ENCODE data around the gene RUSF1.

The RUSF1 gene

DNA sequence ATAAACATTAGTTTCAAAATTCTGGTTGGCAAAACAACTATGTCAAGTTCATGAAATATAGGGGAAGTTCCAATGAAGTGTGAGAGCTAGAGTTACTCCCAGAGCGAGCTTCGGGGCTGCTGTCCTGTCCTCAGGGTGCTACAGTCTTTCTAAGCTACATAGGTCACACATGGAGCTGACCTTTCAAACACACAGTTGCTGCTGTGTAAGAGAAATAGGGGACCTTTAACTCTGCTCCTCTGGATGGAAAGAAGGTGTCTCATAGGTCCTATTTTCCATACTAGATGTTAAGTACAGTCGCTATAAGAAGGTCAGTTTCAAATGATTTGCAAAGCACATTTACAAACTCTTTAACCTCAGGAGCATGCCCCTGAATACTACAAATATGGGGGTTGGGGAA lies 13.2 kb upstream of the RUSF1 start:
- no peaks in the 10 kb centered on the region for H3K9me3 ChIP-seq
- H3K27me3 ChIP-seq, result no peaks in the 10 kb centered on the region
- no peak overlapping the region for H3K27ac ChIP-seq
- no peak for TF ChIP-seq CTCF (IDR thresholded peaks at IDR 0.05)
- no peak overlapping the region for H3K4me3 ChIP-seq (ENCODE audit: low read depth in 1 of 2, low read length in 1 of 2)
- no peaks in the 10 kb centered on the region for H3K36me3 ChIP-seq
- no peaks in the 10 kb centered on the region for H3K4me1 ChIP-seq (ENCODE audit: control insufficient read depth in 1 of 2, insufficient read depth in 1 of 2, low read depth in 1 of 2, low read length in 1 of 2)

- H3K9me3 ChIP-seq, result no peaks in the 10 kb centered on the region
- peaks cover 3% of the 10 kb centered on the region for H3K27me3 ChIP-seq
- H3K27ac ChIP-seq, result no peak overlapping the region
- no peaks in the 10 kb centered on the region for H3K4me1 ChIP-seq (ENCODE audit: control insufficient read depth in 1 of 2, insufficient read depth in 1 of 2, low read depth in 1 of 2, low read length in 1 of 2)
- no peak overlapping the region for H3K4me3 ChIP-seq (ENCODE audit: low read depth in 1 of 2, low read length in 1 of 2)
- no peak for TF ChIP-seq CTCF (IDR thresholded peaks at IDR 0.05)
- no peaks in the 10 kb centered on the region for H3K36me3 ChIP-seq
Measured at GRCh38 chr16:31519759-31520431, 11.7 kb upstream of the RUSF1 start.

DNA sequence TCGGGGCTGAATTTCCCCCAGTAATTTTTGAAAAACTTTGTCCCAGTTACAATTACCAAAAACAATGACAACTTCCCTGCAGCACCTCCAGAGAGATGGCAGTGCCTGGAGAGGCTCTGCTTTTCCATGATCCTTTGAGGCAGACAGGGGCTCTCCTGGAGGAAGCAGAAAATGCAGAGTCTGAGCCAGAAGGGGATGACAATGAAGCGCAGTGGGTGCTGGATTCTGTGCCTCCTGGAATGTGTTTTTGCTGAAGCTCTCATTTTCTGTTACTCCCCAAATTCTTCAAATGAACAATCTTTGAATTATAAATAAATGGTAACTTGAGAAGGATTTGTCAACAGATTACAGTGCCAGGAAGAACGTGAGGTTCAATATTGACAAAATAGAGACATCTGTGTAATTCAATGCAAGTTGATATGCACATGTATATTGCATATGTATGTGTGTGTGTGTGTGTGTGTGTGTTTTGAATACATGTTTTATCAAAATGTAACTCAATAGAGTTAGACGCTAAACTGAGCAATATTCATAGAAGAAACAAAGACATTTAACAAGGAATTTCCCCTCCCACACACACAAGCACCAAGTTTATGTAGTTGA lies 9.7 kb upstream of the RUSF1 start:
- no peaks in the 10 kb centered on the region for H3K36me3 ChIP-seq
- H3K4me3 ChIP-seq (ENCODE audit: low read depth in 1 of 2, low read length in 1 of 2), result no peak overlapping the region
- no peak for TF ChIP-seq CTCF (IDR thresholded peaks at IDR 0.05)
- peaks cover 3% of the 10 kb centered on the region for H3K27me3 ChIP-seq
- H3K9me3 ChIP-seq, result no peaks in the 10 kb centered on the region
- H3K4me1 ChIP-seq (ENCODE audit: control insufficient read depth in 1 of 2, insufficient read depth in 1 of 2, low read depth in 1 of 2, low read length in 1 of 2), result no peaks in the 10 kb centered on the region
- H3K27ac ChIP-seq, result no peak overlapping the region

GRCh38 chr16:31513884-31514283 lies 5.7 kb upstream of the RUSF1 start:
- no peak for TF ChIP-seq CTCF (IDR thresholded peaks at IDR 0.05)
- H3K27me3 ChIP-seq, result peaks cover 3% of the 10 kb centered on the region
- H3K9me3 ChIP-seq, result no peaks in the 10 kb centered on the region
- H3K4me1 ChIP-seq (ENCODE audit: control insufficient read depth in 1 of 2, insufficient read depth in 1 of 2, low read depth in 1 of 2, low read length in 1 of 2), result peaks cover 2 to 3% of the 10 kb centered on the region in 2 experiments
- no peak overlapping the region for H3K27ac ChIP-seq
- H3K4me3 ChIP-seq (ENCODE audit: low read depth in 1 of 2, low read length in 1 of 2), result no peak overlapping the region
- no peaks in the 10 kb centered on the region for H3K36me3 ChIP-seq

DNA sequence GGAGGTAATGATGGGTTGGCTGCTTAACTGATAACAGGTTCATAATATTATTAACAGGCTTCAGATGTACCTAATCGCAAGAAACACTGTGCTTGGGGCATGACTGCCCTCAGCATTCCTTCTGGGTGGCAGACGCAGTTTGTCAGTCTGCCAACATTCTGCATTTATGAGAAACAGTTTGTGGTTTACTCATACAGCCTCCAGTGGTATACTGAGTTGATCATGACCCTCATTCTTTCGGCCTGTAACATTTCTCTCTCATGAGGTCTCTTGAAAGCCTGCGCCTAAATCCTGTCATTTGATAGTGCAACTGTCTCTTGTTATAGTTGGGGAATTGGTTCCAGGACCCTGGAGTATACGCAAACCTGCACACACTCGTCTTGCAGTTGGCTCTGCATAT lies 4.9 kb upstream of the RUSF1 start:
- H3K4me3 ChIP-seq (ENCODE audit: low read depth in 1 of 2, low read length in 1 of 2), result no peak overlapping the region
- H3K27me3 ChIP-seq, result peaks cover 3% of the 10 kb centered on the region
- H3K27ac ChIP-seq, result no peak overlapping the region
- no peaks in the 10 kb centered on the region for H3K9me3 ChIP-seq
- no peak for TF ChIP-seq CTCF (IDR thresholded peaks at IDR 0.05)
- H3K4me1 ChIP-seq (ENCODE audit: control insufficient read depth in 1 of 2, insufficient read depth in 1 of 2, low read depth in 1 of 2, low read length in 1 of 2), result peaks cover 5 to 9% of the 10 kb centered on the region in 2 experiments
- no peaks in the 10 kb centered on the region for H3K36me3 ChIP-seq

Measured in neutrophil (primary cell).